DMS79 (cell line): ENCODE data around the gene PLEK.
"Not testable (repeated sequence)": the region's sequence is repeated elsewhere in the genome, so short reads cannot be mapped to it uniquely, and the experiment has no call there.

ENCODE experiments used
- DNase-seq: peaks from one replicate; lab custom pipeline; 2025; lab: John Stamatoyannopoulos, UW

Gene PLEK

DNA sequence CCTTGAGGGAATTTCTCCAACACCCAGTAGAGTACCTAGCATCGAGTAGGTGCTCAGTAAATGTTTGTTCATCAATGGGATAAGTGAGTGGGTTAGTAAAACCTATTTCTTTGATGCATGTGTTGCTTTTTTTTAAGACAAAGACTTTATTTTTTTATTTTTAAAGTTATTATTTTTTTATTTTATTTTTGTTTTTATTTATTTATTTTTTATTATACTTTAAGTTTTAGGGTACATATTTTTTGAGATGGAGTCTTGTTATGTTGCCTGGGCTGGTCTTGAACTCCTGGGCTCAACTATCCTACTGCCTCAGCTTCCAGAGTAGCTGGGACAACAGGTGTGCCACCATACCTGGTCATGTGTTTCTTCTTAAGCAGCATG lies 20.8 kb downstream of the PLEK start:
- DNase-seq, result no peak

DNA sequence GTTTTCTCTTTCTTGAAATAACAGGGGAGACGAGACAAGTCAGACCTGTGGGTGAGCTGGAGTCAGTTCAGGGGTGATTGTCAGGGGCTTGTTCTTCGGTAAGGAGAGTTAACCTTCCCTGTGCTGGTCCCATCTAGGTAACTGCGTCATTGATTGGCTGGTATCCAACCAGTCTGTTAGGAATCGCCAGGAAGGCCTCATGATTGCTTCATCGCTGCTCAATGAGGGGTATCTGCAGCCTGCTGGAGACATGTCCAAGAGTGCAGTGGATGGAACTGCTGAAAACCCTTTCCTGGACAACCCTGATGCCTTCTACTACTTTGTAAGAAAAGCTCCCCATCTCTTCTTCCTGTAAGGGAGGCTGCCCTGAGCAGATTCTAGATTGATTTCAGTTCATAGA lies 21.3 kb downstream of the PLEK start:
- DNase-seq, result no peak

GRCh38 chr2:68387408-68388350 lies 22.6 kb downstream of the PLEK start:
- DNase-seq, result no peak

DNA sequence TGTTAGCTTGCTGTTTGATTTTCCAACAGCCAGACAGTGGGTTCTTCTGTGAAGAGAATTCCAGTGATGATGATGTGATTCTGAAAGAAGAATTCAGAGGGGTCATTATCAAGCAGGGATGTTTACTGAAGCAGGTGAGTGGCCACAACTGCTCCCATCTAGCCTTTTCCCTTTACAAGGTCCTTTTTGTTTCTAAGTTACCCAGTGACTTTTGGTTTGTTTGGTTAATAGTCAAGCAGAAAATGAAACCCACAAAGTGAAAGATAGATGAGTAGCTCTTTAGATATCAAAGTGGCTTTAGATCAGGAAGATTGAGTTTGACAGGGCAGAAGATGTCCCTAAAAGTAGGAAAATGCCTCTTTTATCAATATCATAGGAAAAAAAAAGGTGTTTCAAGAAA lies 23.3 kb downstream of the PLEK start:
- no peak for DNase-seq

DNA sequence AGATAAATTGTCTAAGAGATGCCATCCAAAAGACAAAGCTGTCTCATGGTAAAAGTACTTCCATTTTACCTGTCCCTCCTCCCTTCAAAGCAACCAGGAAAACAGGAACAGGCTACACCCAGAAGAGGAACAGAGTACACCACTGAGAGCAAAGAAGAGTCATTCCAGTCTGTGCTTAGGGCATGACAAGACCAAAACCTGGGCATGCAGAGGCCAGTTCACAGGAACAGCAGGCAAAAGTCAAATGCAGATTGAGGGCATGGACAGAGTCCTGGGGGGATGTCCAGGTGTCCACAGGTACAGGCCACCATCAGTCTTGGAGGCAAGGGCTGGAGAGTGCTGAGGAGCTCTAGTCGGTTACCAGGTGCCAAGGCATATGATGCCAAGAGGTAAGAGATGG lies 23.7 kb downstream of the PLEK start:
- no peak for DNase-seq

- no peak for DNase-seq
Observed at GRCh38 chr2:68390114-68390513, 25.0 kb downstream of the PLEK start.

DNA sequence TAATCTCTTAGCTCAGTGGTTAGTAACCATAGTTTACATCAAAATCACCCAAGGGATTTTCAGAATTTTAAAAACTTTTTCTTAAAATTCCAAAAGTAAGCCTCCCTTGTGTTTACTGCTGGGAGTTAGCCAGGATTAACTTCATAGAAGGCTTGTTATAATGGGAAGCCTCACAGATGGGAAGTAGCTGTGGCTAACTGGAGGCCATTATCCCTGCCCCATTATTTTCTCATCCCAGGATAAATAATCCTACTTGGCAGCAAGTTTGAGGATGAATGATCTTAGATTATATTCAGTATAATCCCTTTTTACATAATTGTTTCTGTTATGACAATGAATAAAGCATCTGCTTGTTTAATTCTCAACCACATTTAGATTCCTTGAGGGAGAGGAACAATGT lies 25.5 kb downstream of the PLEK start:
- no peak for DNase-seq

- DNase-seq, result no peak
Observed at GRCh38 chr2:68391099-68391498, 26.0 kb downstream of the PLEK start.

DNA sequence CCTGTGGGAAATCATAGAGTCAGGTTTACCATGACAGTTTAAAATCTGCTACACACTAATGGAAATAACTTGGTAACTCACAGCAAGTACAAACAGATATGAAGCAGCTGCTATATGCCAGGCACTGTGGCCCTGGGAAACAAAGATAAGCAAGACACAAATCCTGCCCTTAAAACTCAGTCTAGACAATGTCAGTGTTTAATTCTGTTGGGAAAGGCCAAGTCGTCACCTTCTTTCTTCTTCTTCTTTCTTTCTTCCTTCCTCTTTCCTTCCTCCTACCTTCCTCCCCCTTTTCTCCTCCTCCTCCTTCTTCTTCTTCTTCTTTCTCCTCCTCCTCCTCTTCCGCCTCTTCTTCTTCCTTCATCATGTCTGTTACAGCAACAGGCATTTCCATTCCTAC lies 26.8 kb downstream of the PLEK start:
- DNase-seq, result no peak

- no peak for DNase-seq
Observed at GRCh38 chr2:68396093-68396492, 31.0 kb downstream of the PLEK start.

DNA sequence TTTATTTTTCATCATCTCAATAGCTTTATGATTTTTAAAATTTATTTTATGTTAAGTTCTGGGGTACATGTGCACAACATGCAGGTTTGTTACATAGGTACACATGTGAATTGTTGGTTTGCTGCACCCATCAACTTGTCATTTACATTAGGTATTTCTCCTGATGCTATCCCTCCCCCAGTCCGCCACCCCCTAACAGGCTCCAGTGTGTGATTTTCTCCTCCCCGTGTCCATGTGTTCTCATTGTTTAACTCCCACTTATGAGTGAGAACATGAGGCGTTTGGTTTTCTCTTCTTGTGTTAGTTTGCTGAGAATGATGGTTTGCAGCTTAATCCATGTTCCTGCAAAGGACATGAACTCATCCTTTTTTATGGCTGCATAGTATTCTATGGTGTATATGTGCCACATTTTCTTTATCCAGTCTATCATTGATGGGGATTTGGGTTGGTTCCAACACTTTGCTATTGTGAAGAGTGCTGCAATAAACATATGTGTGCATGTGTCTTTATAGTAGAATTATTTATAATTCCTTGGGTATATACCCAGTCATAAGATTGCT lies 32.7 kb downstream of the PLEK start:
- not testable (repeated sequence) for DNase-seq

DNA sequence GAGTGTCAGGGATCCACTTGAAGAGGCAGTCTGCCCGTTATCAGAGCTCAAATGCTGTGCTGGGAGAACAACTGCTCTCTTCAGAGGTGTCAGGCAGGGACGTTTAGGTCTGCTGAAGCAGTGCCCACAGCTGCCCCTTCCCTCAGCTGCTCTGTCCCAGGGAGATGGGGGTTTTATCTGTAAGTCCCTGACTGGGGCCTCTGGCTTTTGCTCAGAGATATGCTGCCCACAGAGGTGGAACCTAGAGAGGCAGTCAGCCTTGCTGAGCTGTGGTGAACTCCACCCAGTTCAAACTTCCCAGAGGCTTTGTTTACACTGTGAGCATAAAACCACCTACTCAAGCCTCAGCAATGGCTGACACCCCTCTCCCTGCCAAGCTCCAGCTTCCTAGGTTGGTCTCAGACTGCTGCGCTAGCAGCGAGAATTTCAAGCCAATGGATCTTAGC lies 38.1 kb downstream of the PLEK start:
- no peak for DNase-seq

GRCh38 chr2:68404164-68404563 lies 39.1 kb downstream of the PLEK start:
- no peak for DNase-seq

DNA sequence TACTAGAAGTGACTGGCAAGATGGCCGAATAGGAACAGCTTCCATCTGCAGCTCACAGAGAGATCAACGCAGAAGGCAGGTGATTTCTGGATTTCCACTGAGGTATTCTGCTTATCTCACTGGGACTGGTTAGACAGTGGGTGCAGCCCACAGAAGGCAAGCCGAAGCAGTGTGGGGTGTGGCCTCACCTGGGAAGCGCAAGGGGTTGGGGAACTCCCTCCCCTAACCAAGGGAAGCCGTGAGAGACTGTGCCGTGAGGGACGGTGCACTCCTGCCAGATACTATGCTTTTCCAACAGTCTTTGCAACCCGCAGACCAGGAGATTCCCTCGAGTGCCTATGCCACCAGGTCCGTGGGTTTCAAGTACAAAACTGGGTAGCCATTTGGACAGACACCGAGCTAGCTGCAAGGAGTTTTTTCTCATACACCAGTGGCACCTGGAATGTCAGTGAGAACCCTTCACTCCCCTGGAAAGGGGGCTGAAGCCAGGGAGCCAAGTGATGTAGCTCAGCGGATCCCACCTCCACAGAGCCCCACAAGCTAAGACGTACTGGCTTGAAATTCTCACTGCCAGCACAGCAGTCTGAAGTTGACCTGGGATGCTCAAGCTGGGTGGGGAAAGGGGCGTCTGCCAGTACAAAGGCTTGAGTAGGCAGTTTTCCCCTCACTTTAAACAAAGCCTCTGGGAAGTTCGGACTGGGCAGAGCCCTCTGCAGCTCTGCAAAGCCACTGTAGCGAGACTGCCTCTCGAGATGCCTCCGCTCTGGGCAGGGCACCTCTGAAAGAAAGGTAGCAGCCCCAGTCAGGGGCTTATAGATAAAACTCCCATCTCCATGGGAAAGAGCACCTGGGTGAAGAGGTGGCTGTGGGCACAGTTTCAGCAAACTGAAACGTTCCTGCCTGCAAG lies 40.1 kb downstream of the PLEK start:
- no peak for DNase-seq

DNA sequence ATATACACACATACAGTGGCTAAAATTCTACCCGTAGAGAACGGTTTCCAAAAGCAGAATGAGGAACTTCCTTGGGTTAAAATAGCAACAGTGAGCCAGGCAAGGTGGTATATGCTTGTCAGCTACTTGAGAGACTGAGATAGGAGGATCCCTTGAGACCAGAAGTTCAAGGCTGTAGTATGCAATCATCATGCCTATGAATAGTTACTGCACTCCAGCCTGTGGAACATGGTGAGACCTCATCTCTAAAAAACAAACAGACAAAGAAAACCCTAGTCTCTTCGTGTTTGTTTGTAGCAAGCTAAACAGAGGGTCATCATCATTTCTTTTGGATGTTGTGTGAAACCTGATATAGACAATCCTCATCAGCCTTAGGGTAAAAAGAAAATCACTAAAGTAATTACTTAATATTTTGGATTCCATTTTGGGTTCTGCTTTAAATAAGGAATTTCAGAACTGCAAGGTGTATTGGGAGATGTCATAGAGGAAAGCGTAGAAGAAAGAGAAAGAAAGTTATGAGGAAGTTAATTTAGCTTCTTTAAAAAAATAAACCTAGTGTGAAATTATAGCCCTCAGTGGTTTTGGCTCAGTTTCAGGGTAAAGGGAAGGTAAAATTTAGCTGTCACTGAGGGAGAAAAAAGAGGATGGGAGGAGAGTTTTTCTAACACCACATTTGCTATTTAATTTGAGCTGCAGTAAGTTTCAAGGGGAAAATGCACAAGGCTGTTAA lies 46.5 kb downstream of the PLEK start:
- DNase-seq, result no peak

GRCh38 chr2:68412127-68412819 lies 47.2 kb downstream of the PLEK start:
- no peak for DNase-seq

DNA sequence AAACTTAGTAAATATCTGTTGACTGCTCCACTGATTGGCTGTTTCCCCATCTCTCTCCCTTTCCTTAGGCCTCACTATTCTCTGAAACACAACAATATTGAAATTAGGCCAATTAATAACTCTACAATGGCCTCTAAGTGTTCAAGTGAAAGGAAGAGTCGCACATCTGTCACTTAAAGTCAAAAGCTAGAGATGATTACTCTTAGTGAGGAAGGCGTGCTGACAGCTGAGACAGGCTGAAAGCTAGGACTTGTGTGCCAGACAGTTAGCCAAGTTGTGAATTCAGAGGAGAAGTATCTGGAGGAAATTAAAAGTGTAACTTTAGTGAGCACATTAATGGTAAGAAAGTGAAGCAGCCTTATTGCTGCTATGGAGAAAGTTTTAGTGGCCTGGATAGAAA lies 48.4 kb downstream of the PLEK start:
- no peak for DNase-seq

- no peak for DNase-seq
Observed at GRCh38 chr2:68414452-68414851, 49.4 kb downstream of the PLEK start.

DNA sequence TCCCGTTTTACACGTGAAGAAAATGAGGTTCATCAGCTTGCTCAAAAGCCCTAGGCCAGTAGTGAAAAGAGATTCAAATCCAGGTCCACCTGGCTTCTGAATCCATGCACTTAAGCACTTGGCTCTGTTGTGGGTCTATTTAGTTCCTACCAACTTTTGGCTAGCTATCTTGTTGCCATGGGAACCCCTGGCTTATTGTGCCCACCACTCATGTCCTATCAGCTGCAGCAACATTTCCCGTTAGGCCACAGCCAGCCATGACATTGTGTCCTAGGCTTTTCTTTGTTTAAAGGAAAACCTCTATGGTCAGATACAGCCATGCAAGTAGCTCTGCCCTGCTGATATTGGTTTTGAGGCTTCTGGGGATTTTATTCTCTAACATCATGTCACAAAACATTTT lies 49.8 kb downstream of the PLEK start:
- no peak for DNase-seq

- DNase-seq, result no peak
Observed at GRCh38 chr2:68415521-68415920, 50.4 kb downstream of the PLEK start.

GRCh38 chr2:68416081-68416675 lies 51.1 kb downstream of the PLEK start:
- no peak for DNase-seq
